HG03378 (cell line): Measurements from ENCODE around the gene MACROD1.
A peak's percentile ranks its signal among the peaks of the same experiment; 100 is the strongest.

Experiments used
- ATAC-seq: cut with Tn5 transposase; IDR thresholded peaks from one replicate; pipeline ENCODE4 v1.9.1; 2021; ENCODE audit warnings: mild to moderate bottlenecking, moderate library complexity; ENCODE audit not compliant: unreplicated experiment

Gene MACROD1

DNA sequence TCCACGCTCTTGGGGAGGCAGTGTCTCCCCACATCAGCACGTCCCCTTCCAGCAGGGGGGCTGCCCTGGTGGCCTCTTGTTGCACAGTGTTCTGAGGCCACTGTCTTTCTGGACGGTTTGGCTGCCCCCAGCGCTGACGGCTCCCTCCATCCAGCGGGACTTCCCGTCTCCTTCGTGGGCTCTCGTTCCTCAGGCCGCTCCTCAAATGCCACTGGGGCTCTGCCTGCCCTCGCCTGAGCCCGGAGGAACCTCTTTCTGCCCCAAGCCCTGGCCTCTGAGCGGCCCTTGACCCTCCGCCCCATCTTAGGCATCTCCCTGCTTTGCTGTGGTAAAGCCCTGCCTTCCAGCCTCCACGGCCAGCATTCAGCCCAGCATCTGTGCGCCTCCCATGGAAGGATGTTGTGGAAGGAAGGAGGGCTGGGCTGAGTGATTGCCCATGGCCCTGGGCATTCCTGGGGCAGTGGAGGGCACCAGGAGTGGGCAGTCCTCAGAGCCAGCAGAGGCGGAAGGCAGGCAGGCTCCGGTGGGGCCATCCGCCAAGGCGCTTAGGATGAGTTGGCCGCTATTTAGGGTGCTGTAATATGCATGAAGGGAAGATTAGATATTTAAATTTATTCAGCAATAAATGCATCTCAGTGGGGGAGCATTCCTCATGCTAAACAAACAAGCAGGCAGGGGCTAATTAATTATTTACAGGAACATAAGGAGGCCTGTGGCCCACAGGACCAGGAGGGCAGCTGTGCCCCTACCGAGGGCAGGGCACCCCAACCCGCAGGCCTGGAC is 161.9 kb downstream of the MACROD1 start:
- no peak for ATAC-seq

DNA sequence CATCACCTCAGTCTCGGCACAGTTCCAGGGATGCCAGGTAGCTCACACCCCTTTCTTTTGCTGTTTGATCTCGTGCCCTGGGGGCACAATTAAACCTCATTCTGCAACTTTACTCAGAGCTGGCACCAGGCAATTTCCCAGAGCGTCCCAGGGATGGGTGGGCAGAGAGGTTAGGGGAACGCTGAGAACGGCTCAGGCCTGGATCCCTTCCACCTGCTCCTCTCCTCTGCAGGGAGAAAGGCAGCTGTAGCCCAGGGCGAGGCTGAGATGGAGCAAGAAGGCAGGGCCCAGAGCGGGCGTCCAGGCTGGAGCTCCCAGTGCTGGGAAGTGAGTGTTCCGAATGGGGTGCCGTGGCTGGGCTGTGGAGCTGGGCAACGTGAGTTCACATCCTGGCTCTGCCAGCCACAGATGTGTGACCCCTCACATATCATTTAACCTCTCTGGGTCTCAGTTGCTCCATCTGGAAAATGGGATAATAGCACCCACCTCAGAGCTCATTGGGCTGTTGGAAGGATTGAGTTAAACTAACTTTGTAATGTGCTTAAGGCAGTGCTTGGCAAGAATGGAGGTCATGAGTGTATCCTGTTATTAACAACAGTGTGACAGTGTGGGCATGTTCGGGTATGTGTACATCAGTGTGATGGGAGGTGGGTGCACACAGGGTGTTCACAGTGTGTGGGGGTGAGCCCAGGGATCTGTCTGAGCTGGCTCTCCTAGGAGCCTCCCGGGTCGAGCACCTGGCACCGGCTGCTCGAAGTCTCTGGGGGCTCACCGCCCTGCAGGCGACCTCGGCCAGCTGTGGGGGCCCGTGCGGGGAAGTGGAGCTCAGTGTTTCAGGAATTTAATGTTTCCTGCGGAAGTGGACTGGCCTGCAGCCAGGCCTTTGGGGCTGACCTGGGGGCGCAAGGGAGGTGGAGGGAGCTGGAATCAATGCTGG is 164.2 kb downstream of the MACROD1 start:
- no peak for ATAC-seq

DNA sequence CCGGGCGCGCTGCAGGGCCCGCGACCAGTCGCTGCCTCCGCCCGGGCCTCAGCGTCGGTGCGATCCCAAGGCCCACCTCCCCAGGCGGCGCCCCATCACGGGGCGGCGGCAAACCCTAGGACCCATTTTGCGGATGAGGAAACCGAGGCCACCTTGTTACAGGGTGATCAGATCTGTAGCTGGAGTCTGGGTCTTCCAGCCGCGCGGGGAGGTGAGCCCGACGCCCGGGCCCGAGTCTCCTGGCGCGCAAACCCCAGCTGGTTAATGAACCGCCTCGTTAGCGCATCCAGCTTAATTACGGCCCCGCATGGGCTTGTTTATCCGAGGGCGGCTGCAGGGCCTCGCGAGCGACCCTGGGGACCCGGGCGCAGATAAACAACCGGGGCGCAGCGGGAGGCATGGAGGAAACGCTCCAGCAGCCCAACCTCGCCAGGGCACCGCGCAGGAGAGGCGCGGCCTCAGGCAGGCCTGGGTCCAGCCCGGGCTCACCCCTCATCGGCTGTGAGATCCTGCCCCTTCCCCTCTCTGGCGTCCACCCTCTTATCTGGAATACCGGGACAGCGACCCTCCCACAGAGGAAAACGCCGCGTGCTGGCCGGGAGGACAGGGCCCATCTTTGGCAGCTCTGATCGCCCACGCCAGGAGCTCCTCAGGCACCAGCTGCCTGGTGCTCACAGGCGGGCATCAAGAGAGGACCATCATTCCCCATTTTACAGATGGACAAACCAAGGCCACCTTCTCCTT is 165.0 kb downstream of the MACROD1 start:
- ATAC-seq, result no peak

DNA sequence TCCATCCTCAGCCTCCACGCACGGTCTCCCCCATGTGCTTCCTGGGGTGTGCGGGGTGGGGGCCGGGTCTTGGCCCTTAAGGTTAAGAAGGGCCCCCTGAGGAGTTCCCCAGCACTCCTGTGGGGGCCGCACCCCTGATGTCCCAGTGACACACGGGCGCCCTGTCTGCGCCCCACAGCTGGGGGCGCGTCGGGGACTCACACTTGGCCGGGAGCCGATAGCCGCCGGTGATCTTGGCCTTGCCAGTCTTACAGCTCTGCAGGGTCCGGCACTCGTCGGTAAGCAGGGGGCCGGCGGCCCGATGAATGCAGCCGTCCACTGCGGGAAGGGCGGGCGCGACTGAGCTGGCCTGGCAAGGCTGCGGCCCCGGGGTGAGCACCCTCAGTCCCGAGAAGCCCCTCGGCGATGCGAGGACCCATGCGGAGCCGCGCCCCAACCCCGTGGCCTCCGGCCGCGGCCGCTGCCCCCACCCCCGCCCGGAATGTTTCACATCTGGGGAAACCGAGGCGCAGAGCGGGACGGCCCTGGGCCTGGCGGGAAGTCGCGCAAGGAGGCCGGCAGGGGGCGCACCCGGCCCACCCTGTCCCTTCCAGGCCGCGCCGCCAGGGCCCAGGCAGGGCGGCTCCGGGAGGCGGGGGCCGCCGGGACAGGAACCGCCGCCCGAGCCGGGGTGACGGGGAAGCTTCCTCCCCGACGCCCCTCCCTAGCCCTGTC is 165.7 kb downstream of the MACROD1 start:
- ATAC-seq, result no peak

DNA sequence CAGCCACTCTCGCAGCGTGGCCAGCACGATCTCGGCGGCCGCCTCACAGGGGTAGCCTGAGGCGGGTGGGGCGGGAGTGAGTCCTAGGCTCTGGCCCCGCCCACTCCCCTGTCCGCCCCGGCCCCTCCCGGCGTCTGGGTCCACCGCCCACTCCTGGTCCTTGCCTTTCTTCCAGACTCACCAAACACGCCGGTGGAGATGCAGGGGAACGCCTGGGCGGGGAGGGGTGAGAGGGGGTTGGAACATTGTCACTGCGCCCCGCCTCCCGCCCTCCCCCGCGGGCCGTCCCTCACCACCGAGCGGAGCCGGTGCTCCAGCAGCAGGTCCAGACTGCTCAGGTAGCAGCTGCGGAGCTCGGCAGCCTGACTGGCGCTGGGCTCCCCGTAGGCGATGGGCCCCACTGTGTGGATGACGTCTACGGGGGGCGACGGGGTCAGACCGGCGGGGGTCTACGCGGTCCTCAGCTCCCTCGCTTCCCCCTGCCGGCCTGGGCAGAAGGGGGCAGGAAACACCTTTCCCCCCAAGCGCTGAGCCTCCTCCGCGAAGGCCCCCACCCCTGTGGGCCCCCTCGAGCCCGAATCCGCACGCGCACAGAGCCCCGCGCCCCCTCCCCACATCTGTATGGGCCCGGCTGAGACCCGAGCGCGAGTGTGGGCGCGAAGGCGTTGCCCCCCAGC is 166.4 kb downstream of the MACROD1 start:
- no peak for ATAC-seq

DNA sequence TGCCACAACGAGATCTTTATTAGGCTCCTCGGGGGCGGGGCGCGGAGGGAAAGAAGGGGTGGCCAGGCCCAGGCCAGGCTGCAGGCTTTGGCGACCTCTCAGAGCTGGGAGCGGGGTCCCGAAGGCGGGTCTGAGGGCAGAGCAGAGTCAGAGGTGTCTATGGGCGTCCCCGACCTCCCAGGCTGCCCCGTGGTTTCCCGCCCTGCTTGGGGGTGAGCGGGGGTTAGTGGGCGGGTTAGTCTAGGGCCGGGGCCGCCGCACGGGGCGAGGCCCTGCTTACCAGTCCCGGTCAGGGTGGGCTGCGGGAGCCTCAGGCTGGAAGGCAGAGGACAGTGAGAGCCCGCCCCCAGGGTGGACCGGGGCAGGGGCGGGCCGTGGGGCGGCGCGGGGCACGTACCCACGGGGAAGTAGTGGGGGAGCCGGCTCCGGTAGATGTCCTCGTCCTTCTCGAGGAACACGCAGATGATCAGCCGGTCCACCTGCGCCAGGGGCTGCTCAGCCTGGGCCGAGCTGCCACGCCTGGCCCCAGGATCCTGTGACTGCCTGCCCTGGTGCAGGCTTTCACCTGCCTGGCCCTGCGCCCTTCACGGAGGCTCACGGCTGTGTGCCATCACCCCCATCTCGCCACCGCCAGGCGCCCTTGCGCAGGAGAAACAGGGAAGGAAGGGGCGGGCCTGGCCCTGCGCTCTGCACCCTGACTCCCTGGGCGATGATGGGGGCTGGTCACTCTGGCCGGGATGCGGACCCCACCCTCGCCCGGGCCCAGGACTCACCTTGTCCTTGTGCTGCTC is 167.2 kb downstream of the MACROD1 start:
- no peak for ATAC-seq

DNA sequence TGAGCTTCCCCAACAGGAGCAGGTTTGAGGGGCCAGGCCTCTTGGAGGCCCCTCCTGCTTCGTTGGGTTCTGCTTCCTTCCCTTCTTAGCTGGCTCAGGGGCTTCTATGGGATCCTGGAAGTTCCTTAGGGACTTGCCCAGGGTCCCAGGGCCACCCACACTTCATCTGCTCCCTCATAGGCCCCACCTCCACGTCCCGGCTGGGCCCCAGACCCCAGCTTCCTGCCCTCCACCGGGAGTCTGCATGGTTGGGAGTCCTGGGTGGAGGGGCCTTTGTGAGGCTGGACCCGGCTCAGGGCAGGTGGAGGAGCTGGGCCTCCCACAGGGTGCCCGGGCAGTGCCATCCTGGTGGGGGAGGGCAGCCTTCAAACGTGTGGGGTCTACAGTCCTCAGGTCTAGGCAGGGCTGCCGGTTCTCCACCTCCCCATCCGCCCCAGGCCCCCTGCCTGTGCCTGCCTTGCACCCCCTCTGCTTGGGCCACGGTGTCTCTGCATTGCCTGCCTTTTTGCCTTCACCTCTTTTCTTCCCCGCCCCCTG is 168.0 kb downstream of the MACROD1 start:
- ATAC-seq, result no peak

DNA sequence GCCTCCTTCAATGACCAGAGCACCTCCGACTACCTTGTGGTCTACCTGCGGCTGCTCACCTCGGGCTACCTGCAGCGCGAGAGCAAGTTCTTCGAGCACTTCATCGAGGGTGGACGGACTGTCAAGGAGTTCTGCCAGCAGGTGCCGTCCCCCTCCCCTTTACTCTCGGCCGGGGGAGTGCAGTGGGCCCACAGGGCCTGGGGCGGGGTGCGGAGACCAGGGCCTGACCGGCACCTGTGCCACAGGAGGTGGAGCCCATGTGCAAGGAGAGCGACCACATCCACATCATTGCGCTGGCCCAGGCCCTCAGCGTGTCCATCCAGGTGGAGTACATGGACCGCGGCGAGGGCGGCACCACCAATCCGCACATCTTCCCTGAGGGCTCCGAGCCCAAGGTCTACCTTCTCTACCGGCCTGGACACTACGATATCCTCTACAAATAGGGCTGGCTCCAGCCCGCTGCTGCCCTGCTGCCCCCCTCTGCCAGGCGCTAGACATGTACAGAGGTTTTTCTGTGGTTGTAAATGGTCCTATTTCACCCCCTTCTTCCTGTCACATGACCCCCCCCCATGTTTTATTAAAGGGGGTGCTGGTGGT is 168.7 kb downstream of the MACROD1 start:
- no peak for ATAC-seq

DNA sequence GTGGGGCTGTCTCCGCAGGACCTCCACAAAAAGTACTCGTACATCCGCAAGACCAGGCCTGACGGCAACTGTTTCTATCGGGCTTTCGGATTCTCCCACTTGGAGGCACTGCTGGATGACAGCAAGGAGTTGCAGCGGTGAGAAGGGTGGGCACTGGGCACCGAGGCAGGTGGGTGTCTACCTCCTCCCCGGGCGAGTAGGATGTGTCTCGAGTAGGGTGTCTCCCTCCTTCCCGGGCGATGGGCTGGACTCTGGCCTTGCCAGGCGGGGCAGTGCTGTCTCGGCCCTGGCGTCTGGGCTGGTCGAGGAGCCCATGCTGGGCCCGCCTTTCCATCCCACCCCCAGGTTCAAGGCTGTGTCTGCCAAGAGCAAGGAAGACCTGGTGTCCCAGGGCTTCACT is 169.4 kb downstream of the MACROD1 start:
- ATAC-seq, result no peak

DNA sequence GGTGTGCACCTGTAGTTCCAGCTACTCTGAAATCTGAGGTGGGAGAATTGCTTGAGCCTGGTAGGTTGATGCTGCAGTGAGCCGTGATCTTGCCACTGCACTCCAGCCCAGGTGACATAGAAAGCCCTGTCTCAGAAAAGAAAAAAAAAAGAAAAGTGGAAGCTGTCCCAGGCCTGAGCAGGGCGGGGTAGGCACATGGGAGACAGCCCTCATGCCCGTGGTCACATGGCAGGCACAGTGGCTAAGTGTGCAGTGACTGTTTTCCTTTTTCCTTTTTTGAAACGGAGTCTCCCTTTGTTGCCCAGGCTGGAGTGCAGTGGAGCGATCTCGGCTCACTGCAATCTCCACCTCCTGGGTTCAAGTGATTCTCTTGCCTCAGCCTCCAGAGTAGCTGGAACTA is 171.9 kb downstream of the MACROD1 start:
- no peak for ATAC-seq

DNA sequence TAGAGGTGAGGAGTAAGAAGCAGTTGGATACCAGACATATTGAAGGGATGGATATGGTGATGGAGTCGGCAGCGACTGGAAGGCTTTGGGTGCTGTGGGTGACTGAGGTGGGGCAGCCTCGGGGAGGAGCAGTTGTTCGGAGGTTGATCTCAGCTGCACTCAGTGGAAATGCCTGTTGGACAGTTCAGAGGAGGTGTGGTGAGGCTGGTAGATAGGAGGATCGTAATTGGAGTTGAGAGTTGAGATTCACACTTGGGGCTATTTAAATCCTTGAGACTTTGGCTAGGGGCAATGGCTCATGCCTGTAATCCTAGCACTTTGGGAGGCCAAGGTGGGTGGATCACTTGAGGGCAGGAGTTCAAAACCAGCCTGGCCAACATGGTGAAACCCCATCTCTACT is 172.8 kb downstream of the MACROD1 start:
- ATAC-seq, result no peak

DNA sequence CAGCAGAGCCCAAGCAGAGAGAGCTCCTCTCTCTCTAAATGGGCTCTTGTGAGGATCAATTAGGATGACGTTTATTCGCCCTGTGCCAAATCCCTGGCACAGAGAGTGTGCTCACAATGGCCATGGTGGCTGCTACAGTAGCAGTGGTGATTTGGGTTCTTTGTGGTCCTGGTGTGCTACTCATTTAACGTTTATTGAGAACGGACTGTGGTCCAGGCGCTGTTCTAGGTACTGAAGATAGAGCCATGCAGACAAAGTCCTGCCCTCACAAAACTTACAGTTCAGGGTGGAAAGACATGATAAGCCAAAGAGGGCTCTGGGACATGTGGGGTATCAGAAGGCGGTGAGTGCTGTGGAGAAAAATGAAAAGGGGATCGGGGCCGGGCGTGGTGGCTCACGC is 174.4 kb downstream of the MACROD1 start:
- ATAC-seq, result no peak

DNA sequence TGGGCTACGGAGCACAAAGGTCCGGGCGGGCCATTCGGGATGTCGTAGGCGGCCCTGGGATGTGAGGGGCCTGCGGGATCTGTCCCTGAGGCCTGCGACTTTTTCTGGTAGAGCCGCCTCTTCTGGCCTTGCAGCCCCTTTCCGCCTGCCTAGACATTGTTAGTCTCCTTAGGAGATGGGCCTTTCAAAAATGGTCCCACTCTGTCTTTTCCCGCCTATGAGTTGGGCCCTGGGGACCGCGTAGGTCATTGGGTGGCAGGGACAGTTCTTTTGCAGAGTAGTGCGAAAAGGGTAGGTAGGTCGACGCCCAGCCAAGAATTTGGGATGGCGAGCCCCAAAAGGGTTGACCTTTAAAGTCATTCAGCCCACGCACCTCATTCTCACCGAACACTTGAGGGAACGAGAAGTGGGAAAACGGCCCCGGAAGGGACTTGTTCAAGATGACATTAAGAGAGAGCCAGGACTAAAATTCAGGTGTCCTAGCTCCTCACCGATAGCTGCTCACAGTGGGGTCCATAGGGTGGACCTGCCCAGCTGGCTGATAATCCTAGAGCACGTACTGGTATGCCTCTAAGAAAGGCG is 178.9 kb downstream of the MACROD1 start:
- ATAC-seq, result no peak

DNA sequence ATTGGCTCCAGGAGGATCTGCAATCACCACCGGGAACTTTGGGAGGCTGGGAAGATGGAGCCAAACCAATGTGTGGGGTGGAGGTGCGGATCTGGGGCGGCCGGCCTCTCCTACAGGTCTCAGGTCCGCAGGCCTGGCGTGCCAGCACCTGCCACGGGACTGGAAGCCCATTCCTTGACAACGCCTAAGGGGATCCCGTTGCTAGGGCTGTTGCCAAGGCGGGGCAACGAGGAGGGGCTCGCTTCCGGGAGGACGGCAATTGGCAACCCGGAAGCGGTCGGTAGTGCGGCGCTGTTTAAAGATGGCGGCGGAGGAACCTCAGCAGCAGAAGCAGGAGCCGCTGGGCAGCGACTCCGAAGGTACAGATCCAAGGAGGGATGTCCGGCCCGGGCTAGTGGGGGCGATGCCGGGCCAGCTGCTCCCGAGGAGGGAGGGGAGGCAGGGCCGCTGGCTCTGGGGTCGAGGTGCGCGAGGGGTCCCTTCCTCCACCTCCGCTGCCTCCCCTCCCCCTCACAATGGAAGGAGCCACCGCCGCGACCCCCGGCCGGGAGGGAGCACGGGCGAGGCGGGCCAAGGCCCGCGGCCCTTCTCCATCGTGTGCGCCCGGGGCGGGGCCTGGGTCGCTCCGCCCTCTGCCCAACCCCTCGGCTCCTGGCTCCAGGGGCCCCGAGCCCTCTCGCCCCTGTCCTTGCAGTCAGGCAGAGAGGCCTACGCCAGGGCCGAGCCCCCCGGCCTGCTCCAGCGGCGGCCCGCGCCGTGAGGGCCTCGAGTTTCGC is 179.6 kb downstream of the MACROD1 start, which contains the start of gene OTUB1:
OTUB1 (plus strand) TSS at position 283 of the 776 bp plus-strand sequence; CDS start at position 302, 19 bp downstream.
- peak; percentile 70 for ATAC-seq

DNA sequence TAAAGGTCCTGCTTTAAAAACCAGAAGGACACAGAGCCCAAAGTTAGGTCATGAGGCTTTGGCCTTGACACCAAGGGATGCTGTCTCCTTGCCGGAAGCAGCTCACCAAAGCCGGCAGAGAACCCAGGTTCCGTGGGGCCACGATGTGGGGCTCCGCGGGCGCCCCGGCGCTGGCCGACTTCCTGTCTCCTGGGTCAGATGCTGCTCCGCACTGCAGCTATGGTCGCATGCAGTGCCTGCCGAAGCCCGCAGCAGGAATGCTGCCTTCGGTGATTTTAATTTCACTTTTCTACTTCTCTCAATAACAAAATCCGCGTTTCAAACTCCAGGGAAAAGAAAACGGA is 180.1 kb downstream of the MACROD1 start:
- no peak for ATAC-seq

DNA sequence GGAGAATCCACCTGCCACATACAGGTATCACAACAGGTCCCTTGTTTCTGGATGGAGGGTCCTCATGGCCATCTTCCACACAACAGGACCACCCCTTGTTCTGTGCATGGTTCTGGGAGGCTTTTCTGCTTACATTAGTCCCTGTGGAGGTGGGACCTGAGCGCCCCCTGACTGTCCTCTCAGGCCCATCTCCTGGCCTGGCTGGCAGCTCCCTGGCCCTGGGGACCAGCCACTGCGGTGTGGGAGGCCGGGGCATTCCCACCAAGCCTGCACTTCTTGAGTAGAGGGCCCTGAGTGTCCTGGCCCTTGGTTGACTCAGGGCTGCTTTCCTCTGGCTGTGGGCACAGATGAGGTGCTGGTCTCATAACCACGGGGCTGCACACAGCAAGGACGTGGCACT is 186.5 kb downstream of the MACROD1 start:
- no peak for ATAC-seq

DNA sequence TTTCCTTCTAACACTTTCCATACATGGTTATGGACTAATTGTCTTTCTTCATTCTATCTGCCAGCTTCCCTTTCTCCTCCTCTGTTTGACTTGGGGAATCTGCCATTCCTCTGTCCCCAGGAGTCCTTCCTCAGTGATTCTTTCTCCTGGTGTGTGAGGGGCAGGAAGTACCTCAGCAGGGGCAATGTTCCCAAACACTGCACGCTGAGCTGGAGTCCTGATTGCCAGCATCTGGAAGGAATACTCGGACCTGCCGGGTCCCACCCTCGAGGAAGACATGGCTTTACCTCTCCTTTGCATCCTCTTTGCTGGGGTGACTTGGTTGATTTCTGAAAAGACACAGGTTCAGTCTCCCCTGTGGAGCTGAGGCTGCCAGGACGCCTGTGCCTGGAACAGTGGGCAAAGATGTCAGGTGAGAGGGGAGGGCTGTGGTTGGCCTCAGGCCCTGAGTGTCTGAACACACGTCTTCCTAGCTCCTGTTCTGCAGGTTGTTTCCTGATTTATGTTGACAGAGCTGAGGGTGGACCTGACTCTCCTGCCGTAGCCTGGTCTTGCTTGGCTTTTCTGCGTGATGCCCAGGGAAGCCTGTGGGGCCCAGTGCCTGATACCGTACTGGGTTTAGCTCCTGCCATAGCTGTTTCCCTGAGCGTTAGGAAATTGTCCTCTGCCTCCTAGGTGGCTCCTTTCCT is 187.2 kb downstream of the MACROD1 start:
- ATAC-seq, result no peak
